Erythroblast (primary cell): ENCODE measurements around the gene OR2AG2.

Experiments
- GATA1 ChIP-seq: IDR thresholded peaks from 2 replicates; pipeline ENCODE4 v1.6.1; 2011; ENCODE audit warnings: low read depth, mild to moderate bottlenecking, control low read depth, low read length, moderate library complexity
- POLR2A ChIP-seq: IDR thresholded peaks from 2 replicates; pipeline ENCODE4 v1.6.1; 2011; ENCODE audit warnings: mild to moderate bottlenecking, low read length

- TF ChIP-seq POLR2A (no peak), GATA1 (no peak)
Measured at GRCh38 chr11:6733326-6734275, 38.2 kb downstream of the OR2AG2 start.
